ENCODE data around the gene NUBP2.

DNA sequence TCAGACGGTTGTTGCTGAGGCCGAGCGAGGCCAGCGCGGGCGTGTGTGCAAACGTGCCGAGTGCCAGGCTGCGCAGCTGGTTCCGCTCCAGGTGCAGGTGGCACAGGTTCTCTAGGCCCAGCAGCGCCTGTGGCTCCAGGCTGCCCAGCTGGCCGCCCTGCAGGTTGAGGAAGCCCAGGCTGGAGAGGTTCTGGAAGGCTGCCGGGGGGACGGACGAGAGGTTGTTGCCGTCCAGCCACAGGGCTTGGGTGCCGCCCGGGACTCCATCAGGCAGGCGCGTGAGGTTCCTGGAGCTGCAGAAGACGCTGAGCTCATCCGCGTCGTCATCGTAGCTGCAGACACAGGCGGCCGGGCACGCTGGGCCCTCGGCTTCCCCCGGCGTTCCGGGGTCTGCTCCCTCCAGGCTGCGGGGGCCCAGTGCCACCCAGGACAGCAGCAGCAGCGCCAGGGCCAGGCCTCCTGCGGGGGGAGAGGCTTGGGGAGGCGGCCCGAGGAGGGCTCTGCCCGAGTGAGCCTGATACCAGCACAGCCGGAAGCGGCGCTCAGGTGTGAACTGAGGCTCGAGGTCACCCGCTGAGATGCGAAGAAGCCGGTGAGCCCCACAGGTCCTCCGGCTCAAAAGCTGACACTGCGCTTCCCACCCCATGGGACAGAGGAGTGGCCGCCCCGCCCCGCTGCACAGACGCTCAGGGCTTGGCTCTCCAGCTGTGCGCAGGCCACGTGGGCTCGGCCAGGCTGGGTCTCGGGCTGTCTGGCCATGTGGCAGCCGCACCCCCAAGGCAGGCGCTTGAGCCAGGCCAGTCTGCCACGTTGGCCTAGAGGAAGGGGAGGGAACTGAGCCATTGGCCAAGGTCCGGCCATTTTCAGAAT, 9.4 kb downstream of the NUBP2 start:
- TF ChIP-seq, protein P1, sequence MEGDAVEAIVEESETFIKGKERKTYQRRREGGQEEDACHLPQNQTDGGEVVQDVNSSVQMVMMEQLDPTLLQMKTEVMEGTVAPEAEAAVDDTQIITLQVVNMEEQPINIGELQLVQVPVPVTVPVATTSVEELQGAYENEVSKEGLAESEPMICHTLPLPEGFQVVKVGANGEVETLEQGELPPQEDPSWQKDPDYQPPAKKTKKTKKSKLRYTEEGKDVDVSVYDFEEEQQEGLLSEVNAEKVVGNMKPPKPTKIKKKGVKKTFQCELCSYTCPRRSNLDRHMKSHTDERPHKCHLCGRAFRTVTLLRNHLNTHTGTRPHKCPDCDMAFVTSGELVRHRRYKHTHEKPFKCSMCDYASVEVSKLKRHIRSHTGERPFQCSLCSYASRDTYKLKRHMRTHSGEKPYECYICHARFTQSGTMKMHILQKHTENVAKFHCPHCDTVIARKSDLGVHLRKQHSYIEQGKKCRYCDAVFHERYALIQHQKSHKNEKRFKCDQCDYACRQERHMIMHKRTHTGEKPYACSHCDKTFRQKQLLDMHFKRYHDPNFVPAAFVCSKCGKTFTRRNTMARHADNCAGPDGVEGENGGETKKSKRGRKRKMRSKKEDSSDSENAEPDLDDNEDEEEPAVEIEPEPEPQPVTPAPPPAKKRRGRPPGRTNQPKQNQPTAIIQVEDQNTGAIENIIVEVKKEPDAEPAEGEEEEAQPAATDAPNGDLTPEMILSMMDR (IDR thresholded peaks at IDR 0.05), result no peak
- TF ChIP-seq JUND (IDR thresholded peaks at IDR 0.05) (no peak), FOXJ3 (CRISPR knock-in tag; IDR thresholded peaks at IDR 0.05) (no peak), RAD21 (IDR thresholded peaks at IDR 0.05; ENCODE audit: low read length) (no peak), RXRA (IDR thresholded peaks at IDR 0.05; ENCODE audit: borderline replicate concordance, low read depth) (no peak), TEAD4 (IDR thresholded peaks at IDR 0.05; ENCODE audit: borderline replicate concordance, insufficient read depth) (no peak), FOXM1 (IDR thresholded peaks at IDR 0.05; ENCODE audit: low read depth) (no peak), EZH2phosphoT487 (IDR thresholded peaks at IDR 0.05; ENCODE audit: borderline replicate concordance, low read depth) (no peak), SMC3 (IDR thresholded peaks at IDR 0.05; ENCODE audit: low read depth, low read length) (no peak), SIN3A (IDR thresholded peaks at IDR 0.05; ENCODE audit: borderline replicate concordance, low read depth, low read length) (no peak)

Data from SK-N-SH (cell line).